Activated T-helper 9 cell treated with anti-CD3 and anti-CD28 coated beads, Interleukin-2, amount 50 U/mL, for 16 hours (primary cell): ENCODE data around the gene LRRC7.
"Not testable (repeated sequence)": the region's sequence is repeated elsewhere in the genome, so short reads cannot be mapped to it uniquely, and the experiment has no call there.

Experiments used
- DNase-seq: peaks from one replicate; pipeline ENCODE4 v3.0.0-alpha.2; 2020; ENCODE audit warnings: low read depth

Gene LRRC7

DNA sequence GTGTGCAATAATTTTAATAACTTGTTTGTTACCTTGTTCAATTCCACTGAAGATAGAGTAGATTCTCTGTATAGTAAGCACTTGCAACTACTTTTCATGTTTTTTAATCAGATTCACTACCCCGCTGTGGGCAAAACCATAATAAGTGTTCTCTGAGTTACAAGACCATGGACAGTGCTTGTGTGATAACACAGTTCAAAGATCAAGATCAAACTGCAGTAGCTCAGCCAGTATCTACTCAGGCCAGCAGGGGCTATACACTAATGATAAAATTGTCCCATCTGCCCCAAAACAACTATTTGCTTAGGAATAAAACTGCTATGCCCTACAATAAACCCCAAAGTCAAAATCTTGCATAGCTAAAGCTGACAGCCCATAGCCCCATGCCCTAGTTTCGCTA lies 129.6 kb downstream of the LRRC7 start:
- DNase-seq = no peak

DNA sequence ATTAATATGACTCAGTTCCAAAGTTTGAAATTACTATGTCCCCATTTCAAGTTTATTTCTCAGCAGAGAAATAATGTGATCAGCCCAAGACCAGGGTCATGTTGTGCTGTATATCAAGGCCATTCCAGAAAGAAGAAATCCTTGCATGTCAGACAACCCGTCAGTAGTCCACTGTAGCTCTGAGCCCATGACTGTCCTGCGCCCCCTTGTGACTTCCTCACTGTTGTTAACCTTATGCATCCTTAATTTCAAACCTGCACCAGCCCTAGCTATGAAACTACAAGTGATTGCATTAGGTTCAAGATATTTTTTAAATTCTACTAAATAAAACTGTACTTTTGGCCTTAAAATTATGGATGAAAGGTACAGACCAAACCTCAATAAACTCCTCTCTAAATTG lies 133.0 kb downstream of the LRRC7 start:
- no peak for DNase-seq

DNA sequence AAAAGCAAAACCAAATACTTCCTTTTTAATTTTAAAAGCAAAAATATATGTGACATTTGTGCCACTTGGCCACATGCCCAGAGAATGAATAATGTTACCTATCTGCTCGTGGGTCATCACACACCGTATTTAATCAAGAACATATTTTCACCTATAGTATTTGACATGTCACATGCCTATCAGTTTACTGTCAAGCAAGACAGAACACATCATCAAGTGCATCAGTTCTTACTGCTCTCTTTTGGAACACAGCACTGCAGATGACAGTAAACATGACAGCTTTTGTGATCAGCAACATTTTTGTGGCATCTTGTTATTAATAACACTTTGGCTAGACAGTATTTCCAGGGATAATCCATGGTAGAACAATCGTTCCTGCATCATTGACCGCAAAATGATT lies 134.4 kb downstream of the LRRC7 start:
- no peak for DNase-seq

DNA sequence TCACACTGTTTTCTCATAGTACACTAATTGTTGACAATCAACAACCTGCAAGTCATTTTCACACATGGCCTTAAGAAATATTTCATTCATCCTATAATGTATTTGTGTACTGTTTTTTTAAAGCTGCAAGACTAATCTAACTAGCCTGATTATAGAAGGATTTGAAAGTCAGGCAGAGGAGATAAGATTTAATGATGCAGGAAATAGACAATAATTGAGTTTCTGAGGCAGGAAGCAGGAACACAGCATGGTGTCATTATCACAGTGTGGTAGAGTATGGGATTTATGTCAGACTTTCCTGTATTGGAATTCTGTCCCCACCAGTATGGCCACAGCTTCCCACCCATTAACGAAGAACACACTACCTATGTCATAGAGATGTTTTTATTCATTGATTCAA lies 138.8 kb downstream of the LRRC7 start:
- no peak for DNase-seq

DNA sequence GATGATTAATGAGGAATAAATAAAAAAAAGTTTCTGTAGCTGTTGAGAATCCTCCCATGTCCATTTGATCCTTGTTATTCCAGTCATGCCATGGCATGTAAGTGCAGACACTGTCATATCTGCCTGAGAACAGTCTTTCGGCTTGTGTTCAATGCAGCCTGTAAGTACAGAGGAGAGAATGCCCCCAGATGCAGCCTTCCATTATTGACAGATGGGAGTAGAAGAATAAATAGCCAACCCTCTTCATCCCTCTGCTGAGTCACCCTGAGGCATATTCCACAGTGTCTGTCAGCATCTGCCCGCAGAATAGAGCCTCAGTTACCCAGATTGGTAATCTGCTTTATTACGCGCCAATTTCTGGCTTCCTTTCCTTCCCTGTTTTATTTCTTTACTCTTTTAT lies 139.4 kb downstream of the LRRC7 start:
- DNase-seq = no peak

DNA sequence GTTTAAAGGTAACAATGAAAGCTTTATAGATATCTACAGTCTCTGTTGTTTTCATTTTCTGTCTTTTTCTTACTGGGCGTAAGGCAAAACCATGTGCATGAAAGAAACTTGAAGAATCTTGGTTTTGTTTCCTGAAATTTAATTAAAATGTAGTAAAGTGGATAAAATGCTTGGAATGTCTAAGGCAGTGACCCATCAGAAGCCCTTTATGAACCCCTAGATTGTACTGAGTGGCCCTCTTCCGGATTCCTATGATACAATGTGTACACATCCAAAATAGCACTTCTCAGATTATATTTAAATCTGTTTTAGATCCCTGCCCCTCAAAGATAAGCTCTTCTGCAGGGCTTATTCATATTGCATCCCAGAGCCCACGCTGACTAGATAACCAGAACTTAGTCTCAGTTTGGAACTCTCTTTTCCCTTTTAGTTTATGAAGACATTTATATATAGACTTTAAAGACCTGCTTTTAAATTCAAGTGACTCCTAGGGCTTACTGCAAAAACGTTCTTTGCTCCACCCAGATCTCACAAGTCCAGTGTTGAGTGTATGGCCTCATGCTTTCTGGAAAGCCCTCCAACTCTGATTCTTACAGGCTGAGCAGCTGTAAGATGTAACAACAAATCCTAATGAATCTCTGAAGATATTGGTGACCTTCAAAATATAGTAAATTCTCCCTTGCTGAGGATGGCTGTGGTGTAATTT lies 142.9 kb downstream of the LRRC7 start:
- DNase-seq = no peak

DNA sequence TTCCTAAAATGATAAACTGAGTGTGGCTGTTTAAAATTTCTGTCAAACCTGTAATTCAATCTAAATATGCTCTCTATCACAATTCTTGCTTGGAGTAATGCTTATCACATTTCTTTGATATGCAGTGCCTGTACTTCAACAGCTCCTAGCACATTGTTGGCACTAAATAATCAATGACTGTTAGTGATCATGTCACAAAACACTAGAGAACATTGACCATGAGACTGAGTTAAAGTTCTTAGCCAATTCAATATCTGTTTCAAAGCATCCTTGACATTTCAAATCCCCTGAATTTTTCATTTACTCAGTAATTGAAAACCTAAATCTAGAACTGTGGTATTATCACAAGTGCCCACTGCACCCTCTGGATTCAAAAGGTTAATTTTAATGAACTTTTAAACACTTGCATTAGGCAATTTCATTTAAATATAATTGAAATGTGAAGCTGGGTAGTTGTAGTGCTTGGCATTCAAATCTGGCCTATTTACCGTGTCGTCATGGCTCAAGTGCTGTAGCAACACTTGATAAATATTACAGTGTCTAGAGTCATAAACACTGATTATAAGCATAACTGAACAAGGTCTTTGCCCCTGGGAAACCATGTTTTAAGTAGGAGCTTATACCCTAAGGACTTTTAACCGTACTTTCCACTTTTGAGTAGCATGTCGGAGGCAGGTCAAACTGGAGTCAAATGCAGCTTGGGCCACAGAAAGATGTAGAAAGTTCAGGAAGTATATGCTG lies 143.6 kb downstream of the LRRC7 start:
- DNase-seq = no peak

DNA sequence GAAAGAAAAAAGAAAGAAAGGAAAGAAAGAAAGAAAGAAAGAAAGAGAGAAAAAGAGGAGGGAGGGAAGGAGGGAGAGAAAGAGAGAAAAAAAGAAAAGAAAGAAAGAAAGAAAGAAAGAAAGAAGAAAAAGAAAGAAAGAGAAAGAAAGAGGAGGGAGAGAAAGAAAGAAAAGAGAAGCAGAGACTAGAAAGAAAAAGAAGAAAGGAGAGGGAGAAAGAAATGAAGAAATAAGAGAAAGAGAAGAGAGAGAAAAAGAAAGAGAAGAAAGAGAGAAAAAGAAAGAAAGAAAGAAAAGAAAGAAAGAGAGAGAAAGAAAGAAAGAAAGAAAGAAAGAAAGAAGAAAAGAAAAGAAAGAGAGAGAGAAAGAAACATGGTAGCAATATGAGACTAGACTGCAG lies 150.1 kb downstream of the LRRC7 start:
- not testable (repeated sequence) for DNase-seq

DNA sequence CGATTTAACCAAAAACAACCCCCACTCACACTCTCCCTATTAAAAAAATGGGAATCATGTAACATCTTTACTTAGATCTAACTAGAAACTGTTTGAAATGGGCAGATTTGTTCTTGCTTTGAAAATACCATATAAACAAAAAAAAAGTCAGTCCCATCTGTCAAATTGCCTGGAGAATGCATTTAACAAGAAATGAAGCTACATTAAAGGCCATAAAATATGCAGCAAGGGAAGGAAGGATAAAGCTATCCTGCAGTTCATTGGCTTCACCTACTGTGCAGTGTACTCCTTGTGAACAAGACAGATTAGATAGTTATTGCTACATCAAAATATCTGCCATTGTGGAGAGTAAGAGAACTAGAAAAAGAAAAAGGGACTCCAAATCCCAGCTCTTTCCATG lies 160.5 kb downstream of the LRRC7 start:
- no peak for DNase-seq

DNA sequence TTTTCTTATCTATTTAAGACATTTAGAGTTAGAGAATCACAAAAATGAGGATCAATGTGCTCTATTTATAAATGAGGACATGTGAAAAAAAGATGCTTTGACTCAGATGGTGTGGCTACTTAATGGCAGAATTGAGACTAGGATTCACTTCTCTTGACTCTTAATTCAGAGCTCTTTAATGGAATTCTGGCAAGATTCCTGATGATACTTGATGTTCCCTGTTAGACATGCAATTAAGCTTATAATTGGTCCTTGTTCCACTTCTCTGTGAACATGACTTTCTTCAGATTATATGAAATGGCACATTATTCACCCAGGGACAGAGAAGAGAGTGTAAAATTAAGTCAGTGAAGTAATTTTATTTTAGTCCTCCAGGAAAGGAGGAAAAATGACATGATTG lies 165.3 kb downstream of the LRRC7 start:
- no peak for DNase-seq

DNA sequence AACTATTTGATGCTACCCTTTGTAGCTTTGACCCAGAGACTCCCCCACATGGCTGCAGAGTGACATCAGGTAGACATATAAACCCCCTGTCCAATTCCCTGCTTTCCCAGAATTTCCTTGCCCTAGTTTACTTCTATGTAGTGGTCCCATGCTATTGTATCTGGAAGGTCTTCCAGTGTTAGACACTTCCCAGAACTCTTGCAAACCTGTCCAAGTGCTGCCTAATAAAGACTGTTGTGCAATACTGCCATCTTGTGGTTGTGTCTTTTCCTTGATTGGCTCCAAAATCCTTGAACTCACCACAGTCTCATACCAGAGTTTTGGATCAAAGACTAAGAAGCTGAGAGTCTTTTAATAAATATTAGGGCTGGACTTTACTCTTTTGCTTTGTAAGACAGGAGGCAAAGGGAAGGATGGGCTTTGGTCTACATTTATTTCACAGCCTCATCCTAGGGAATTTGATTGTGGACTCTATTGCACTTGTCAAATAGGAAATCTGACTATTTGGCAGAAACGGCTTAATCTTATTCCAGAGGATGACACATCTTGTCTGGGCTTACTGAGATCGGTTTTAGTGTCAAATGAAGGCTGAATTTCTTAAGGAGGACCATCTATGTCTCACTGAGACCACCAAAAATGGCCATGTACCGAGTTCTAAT lies 169.9 kb downstream of the LRRC7 start:
- DNase-seq = no peak

DNA sequence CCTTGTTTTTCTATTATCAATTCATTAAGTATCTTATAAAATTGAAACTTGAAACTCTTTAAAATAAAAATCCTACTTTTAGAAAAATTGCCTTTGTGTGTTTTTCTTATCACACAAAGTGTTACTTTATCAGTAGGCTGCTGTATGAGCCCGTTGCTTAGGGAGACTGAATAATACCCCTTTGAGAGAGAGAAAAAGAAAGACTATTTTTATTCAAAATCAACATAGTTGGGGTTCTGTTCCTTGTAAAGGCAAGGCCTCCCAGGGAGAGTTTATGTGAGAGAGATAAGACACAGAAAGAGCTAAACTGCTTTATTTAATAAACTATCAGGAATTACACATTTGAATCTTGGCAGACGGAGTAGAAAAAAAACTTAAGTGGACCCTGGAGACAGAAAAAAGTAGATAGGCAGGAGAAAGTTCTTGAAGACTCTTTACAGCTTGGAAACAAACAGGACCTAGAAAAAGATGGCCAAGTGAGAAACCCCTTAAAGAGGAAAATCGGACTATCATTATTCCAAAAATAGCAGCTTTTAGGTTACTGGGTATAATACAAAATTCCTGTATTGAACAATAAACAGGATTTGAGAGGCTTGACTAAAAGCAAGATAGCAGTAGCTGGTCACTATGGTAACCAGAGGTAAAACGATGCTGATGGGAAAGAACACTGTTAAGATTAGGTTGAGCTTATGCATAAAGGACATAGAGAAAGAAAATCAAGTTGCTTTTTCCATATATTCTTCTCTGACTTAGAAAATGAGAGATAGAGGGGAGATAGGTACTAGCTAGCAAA lies 170.9 kb downstream of the LRRC7 start:
- DNase-seq = no peak

DNA sequence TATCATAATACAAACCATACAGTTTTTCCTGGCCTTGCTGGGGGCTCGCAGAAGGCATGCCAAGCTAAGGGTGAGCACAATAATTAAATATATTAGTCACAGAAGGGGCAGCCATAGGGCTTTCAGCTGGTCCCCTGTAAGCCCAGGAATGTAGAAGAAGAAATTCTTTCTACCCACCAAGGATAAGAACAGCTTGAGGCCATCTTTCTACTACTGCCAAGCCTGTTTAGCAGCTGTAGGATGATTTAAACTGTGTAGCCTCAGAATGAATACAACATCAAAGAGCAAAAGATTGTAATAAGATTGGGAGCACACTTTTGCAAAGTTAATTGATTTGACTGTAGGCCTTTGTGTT lies 171.5 kb downstream of the LRRC7 start:
- no peak for DNase-seq

DNA sequence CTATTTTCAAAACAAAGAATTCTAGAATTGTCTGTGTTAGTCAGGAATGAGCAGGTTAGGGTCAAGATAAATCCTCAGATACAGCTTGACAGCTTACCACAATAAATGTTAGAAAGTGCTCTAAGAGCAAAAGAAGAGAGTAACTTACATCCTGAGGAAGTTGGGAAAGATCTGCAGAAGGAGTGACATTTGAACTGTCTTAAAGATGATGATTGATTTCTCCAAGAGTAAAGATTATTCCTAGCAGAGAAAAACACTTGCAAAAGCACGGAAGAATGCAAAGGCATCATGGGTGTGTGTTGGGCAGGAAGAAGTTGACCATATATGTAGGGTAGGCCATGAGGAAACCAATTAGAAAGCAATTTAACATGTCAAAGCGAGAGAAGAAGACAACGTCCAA lies 175.4 kb downstream of the LRRC7 start:
- DNase-seq = no peak

DNA sequence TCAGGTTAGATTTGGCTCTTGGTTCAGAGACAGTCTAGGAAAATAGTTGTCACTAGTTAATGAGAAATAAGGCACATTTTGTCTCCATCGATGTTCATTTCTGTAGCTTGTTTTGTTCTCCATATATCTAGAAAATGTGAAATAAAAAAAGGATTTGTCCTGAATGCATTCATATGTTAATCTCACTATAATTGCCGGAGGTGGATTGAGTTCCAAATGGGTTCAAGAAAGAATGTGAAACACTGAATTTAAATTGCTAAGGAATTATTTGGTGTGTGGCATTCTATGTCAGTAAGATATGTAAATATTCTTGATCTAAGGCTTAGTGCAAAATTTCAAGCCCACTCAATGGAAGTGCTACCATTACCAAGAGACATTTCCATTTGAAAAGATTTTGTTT lies 176.7 kb downstream of the LRRC7 start:
- DNase-seq = no peak

DNA sequence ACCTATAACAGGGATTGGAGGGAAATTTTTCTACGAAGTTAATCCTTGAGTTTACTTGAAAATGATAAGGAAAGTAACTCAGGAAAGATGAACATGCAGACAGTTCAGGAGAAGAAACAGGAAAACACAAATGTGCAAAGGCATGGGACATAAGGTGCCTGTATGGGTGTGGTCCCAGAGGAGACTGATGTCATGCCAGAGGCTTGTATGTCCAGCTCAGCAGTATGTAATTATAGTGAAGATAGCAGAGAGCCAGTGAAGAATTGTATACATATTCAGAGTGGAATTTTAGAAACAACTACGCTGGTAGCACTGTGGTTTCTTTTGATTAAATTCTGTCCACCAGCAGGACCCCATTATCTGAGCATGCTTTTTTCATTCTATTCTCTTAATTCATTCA lies 179.5 kb downstream of the LRRC7 start:
- no peak for DNase-seq

DNA sequence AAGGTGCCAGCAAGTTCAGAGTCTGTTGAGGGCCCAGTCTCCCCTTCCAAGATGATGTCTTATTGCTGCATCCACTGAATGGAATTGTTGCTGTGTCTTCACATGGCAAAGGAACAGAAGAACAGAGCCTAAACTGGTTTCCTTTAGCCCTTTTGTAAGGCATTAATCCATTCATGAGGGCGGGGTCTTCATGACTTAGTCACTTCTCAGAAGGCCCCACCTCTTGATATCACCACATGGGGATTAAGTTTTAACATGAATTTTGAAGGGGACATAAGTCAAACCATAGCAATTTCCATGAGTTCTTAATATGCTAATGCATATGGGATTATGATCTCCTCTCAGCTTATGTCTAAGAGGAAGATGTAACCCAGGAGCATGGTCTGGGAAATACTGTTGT lies 182.9 kb downstream of the LRRC7 start:
- DNase-seq = no peak

DNA sequence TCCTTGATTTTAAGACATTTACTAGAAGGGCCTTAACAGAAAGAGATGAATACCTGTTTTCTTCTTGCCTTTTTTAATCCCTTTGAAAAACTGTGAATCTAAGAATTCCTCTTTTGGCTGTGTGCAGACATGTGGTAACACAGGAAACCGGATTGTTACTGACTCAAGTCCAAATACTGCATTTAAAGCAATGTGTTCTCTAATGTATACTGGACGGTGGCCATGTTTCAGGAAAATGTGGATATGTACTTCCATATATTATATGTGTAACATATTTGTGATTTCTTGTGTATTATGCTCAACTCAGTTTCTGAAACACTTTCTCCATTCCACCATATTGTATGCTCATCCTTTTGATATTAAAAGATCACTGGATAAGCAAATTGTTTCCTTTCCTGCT lies 185.1 kb downstream of the LRRC7 start:
- no peak for DNase-seq

DNA sequence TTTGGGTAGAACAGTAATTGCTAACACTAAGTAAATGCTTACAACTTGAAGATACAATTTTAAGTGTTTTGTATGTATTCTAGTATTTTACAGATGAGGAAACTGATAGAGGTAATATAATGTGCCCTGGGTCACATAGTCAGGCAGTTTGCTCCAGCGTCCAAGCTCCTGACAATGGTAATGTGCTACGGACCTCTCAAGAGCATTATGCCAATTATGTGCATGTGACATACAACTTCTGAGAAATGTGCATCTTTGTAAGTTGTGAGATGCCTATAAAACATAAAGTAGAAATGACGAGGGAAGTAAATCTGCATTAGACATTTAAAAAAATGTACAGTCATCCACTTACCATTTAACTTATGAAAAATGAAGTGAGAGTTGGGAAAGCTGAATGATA lies 186.8 kb downstream of the LRRC7 start:
- DNase-seq = no peak

DNA sequence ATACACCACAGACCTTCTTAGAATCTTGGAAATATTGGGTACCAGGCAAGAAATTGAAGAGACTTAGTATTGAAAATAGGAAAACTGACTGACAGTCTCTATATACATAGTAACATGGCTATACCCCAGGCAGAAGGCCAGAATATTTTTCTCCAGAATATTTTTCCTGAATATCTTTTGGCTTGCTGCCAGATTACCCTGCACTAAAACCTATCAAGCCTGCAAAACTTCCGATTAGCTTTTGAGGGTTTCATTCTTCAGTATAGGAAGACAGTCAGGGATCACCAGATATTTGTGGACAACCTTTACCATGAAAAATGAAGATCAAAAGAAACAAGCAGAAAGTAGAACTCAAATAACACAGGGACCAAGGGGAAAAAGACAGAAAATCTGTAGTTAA lies 187.9 kb downstream of the LRRC7 start:
- DNase-seq = no peak

DNA sequence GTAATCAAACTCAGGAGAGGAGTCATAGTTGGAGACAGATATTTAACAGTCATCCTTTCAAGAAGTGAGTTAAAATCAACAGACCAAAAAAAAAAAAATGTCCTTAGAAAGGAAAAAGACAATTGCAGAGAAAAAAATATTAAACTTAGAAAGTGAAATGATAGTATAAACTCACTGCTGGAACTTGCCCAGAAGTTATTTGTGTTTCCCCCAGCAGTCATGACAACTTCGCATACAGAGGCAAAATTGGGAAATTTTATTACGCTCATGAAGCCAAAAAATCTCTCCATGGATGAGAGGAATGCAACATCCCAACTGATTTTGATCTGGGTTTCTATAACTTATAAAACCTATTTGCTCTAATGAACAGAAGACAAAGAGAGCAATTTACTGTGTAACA lies 198.2 kb downstream of the LRRC7 start:
- DNase-seq = no peak

DNA sequence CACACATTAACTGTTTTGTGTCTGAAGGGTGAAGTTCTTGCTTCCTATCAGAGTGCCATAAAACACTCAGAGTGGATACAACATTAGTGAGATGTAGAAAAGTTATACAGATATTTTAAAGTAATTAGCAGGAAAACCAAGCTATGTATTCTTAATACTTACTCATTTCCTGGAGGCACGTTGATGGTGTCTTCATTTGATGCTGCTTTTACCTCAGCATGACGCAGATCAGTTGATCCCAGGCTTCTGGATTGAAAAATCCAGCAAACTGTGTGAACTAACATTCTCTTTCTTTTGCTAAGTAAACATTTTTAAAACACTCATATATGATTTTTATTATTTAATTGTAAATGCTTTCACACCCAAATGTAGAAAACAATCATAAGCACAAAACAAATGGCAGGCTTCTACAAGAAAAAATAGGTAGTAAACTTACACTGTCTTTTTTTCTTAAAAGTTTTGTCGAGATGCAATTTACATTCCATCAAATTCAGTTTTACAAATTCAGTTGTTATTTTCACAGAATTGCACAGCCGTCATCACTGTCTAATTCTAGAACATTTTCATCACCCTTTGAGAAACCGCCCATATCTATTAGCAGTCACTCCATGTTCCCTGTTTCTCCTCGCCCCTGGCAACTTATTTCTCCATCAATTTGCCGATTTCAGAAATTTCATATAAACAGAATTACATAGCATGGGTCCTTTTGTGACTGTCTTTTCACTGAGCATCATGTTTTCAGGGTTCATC lies 198.9 kb downstream of the LRRC7 start:
- no peak for DNase-seq
